Gastroesophageal sphincter (tissue), 3 donors: Measurements from ENCODE around the gene C1orf74.

Experiments
- CTCF ChIP-seq, 4 experiments: fragments of 200-600 bp in 2 of 4; fragments of 450-650 bp in 2 of 4; sonication (generic) in 1 of 4; IDR thresholded peaks; one replicate each; pipeline ENCODE4 v1.5.1; 2017 to 2019; ENCODE audit warnings: antibody characterized with exemption in 4 of 4, mild to moderate bottlenecking in 2 of 4, moderate library complexity in 2 of 4
- EP300 ChIP-seq: sonication (generic); formaldehyde crosslinking; IDR thresholded peaks from one replicate; pipeline ENCODE4 v1.6.1; 2017; ENCODE audit warnings: antibody characterized with exemption, mild to moderate bottlenecking
- POLR2A ChIP-seq, 2 donors: fragments of 450-650 bp; IDR thresholded peaks; one replicate each; pipeline ENCODE4 v1.6.1; 2017; ENCODE audit warnings: antibody characterized with exemption in 2 of 2, mild to moderate bottlenecking in 2 of 2, moderate library complexity in 1 of 2
- POLR2AphosphoS5 ChIP-seq: sonication (generic); formaldehyde crosslinking; IDR thresholded peaks from one replicate; pipeline ENCODE4 v1.6.1; 2017; ENCODE audit warnings: antibody characterized with exemption

GRCh38 chr1:209802117-209802779, 17.9 kb upstream of the C1orf74 start:
- TF ChIP-seq CTCF (IDR thresholded peaks at IDR 0.05) (no peak), POLR2AphosphoS5 (no peak), EP300 (no peak), POLR2A (IDR thresholded peaks at IDR 0.05) (no peak)
